Measurements from ENCODE around the gene CYP17A1. TPM values are rescaled to one million over a fixed set of nuclear protein-coding genes. Genes with fewer than 3 reads are reported as not detected.
"Not testable (repeated sequence)": the region's sequence is repeated elsewhere in the genome, so short reads cannot be mapped to it uniquely, and the experiment has no call there.

The CYP17A1 gene
- total and polyA plus RNA-seq, 11 donors: 0.25 TPM; not detected in 10

DNA sequence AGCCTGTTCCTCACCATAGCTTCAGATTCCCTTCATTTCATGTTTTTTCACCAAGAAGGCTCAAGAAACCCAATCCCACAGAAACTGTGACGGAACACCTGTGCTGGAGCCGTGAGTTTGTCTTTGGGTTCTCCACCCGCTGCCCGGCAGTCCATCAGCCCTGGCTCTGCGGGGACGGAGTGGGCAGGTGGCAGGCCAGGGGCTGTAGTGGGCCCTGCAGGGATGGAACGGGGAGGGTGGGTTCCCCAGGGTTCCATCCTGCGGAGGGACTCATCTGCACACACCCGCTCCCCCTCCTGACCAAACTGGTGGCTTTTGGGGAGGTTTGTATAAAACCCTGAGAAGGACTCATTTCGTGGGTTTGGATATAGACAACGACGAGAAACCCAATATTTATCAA, 15.0 kb downstream of the CYP17A1 start:
- ATAC-seq (no peak), DNase-seq (no peak)
- H3K9me3 ChIP-seq: no peaks in the 10 kb centered on the region
- H3K27ac ChIP-seq: no peak overlapping the region
- intact Hi-C loops (cut with DNase I): no loop called here
- no peak overlapping the region for H3K4me3 ChIP-seq
- TF ChIP-seq, protein P1, sequence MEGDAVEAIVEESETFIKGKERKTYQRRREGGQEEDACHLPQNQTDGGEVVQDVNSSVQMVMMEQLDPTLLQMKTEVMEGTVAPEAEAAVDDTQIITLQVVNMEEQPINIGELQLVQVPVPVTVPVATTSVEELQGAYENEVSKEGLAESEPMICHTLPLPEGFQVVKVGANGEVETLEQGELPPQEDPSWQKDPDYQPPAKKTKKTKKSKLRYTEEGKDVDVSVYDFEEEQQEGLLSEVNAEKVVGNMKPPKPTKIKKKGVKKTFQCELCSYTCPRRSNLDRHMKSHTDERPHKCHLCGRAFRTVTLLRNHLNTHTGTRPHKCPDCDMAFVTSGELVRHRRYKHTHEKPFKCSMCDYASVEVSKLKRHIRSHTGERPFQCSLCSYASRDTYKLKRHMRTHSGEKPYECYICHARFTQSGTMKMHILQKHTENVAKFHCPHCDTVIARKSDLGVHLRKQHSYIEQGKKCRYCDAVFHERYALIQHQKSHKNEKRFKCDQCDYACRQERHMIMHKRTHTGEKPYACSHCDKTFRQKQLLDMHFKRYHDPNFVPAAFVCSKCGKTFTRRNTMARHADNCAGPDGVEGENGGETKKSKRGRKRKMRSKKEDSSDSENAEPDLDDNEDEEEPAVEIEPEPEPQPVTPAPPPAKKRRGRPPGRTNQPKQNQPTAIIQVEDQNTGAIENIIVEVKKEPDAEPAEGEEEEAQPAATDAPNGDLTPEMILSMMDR (IDR thresholded peaks at IDR 0.05): no peak
- TF ChIP-seq POLR2A (IDR thresholded peaks at IDR 0.05): no peak
- no peaks in the 10 kb centered on the region for H3K27me3 ChIP-seq
- no peaks in the 10 kb centered on the region for H3K36me3 ChIP-seq
- H3K4me1 ChIP-seq: peaks cover 0 to 17% (median under 1%) of the 10 kb centered on the region in 12 donors
- WGBS, 4 donors: 93 to 98% (median 95%) methylated on average over 12 of the region's 12 CpGs

DNA sequence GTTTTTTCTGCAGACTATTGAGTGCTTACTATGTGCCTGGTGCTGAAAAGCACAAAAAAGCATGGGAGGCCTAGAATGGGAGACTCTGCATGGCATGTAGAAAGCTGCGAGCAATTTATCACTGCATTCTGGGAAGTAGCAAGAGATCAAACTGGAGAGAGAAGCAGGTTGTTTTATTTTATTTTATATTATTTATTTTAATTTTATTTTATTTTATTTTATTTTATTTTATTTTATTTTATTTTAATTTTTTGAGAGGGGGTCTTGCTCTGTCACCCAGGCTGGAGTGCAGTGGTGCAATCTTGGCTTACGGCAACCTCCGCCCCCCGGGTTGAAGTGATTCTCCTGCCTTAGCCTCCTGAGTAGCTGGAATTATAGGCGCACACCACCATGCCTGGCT, 17.2 kb downstream of the CYP17A1 start:
- Histone ChIP-seq H3K27ac (peak overlapping the region in 5 of 12 donors; percentile 4 to 98 (median 47)), H3K4me1 (peaks cover 4 to 39% (median 22%) of the 10 kb centered on the region in 12 donors)
- DNase-seq; intact Hi-C loops (cut with DNase I); H3K36me3 ChIP-seq; H3K4me3 ChIP-seq; ATAC-seq; H3K9me3 ChIP-seq; H3K27me3 ChIP-seq: not testable (repeated sequence)
- 97 to 98% (median 97%) methylated on average over 5 of the region's 5 CpGs for WGBS, 4 donors

DNA sequence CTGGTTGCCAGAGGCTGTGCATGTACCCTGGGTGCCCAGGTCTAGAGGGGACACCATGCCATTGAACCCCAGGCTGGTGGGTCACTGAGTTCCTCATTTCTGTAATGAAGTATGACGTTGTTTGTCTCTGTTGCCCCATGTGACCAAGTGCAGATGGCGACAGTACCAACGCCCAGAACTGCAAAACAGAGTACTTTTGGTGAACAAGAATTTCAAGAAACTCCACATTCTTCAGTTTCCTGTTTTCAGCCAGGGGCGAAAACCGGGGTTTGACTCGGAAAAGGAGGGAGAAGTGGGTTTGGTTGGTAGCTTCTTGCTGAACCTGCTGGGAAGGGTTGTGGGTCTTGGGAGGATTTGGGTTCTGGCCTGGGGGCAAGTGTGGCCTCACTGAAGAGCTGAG, 18.2 kb downstream of the CYP17A1 start:
- no peak overlapping the region for H3K4me3 ChIP-seq
- H3K9me3 ChIP-seq: no peaks in the 10 kb centered on the region
- peaks cover 0 to 11% (median 3%) of the 10 kb centered on the region in 9 donors for H3K36me3 ChIP-seq
- peak in 3 of 4 donors; percentile 19 to 30 (median 20) for ATAC-seq
- whole genome bisulfite sequencing, 4 donors: 77 to 90% (median 81%) methylated on average over 6 of the region's 6 CpGs
- TF ChIP-seq, protein P1 (IDR thresholded peaks at IDR 0.05): no peak
- no peak for TF ChIP-seq POLR2A (IDR thresholded peaks at IDR 0.05)
- H3K4me1 ChIP-seq: peaks cover 6 to 49% (median 31%) of the 10 kb centered on the region in 12 donors
- intact Hi-C loops (cut with DNase I): loop anchor here in 7 of 10 donors (5.0 to 10.0 kb wide), 7 partner anchors 42 to 92 kb away; partner anchors contain the start of gene WBP1L (in 2 of the 7)
- DNase-seq: peak in 3 of 5 donors; percentile 43 to 61 (median 50)
- H3K27me3 ChIP-seq: no peaks in the 10 kb centered on the region
- peak overlapping the region in 10 of 12 donors; percentile 4 to 98 (median 64) for H3K27ac ChIP-seq

DNA sequence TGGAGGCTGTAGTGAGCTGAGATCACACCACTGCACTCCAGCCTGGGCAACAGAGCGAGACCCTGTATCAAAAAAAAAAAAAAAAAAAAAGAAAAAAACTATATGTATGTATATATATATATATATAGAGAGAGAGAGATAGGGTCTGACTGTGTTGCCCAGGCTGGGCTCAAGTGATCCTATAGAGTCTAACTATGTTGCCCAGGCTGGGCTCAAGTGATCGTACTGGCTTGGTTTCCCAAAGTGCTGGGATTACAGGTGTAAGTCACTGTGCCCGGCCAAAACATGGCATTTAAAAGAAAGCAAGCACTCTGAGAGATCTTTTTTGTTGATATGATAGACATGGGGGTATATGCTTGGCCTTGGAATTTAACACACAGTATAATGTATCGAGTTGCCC, 20.0 kb downstream of the CYP17A1 start:
- WGBS, 4 donors: 95 to 96% (median 96%) methylated on average over 4 of the region's 4 CpGs
- no peak for TF ChIP-seq POLR2A (IDR thresholded peaks at IDR 0.05)
- TF ChIP-seq, protein P1 (IDR thresholded peaks at IDR 0.05): no peak
- Histone ChIP-seq H3K4me1 (peaks cover 6 to 68% (median 40%) of the 10 kb centered on the region in 12 donors), H3K4me3 (no peak overlapping the region), H3K36me3 (peaks cover 0 to 30% (median 21%) of the 10 kb centered on the region in 9 donors), H3K27me3 (no peaks in the 10 kb centered on the region), H3K9me3 (no peaks in the 10 kb centered on the region), H3K27ac (peak overlapping the region; percentile 81 to 98 (median 88))
- DNase-seq (no peak), ATAC-seq (no peak)
- intact Hi-C loops (cut with DNase I): loop anchor here in 7 of 10 donors (5.0 to 10.0 kb wide), 7 partner anchors 40 to 90 kb away; partner anchors contain the start of gene WBP1L (in 2 of the 7)
